ENCODE results near the gene MRTO4. TPM values are rescaled to one million over a fixed set of nuclear protein-coding genes. Genes with fewer than 3 reads are reported as not detected.
A peak's percentile ranks its signal among the peaks of the same experiment; 100 is the strongest.

Gene MRTO4
- total and polyA plus RNA-seq, 10 of the 15 experiments (the other 5 are each of a cell fraction or from before 2014, with no cell fraction given): 43.5 to 99.5 (median 69.7) TPM

- intact Hi-C loops (cut with micrococcal nuclease; ENCODE audit: unreplicated experiment): no loop called here
Measured at GRCh38 chr1:19212167-19212566, 39.4 kb upstream of the MRTO4 start.

More at GRCh38 chr1:19212167-19212566, 39.4 kb upstream of the MRTO4 start:
- H3K4me1 ChIP-seq (ENCODE audit: control insufficient read depth, insufficient read depth, low read length): 0 out of 2 replicates have a peak, but pooled peaks cover 3% of the 10 kb centered on the region
- H3K79me2 ChIP-seq (ENCODE audit: control insufficient read depth, insufficient read depth, low read length): peaks cover 67% of the 10 kb centered on the region
- FAIRE-seq: no peak
- no peak for DNase-seq (ENCODE audit: low read depth, low spot score)
- ChIA-PET RAD21 (ENCODE audit: unreplicated experiment) (no interaction called here), POLR2A (interaction anchor here (0.6 to 0.8 kb wide), 2 partner anchors 17 to 40 kb away, joined by 3 read pairs; partner anchors contain the start of genes EMC1 and MRTO4), CTCF (interaction anchor here (1.1 to 1.2 kb wide), 2 partner anchors 16 to 328 kb away, joined by 3 to 4 read pairs; no protein-coding TSS in a partner anchor), SMC1A (ENCODE audit: uncharacterized antibody, unreplicated experiment) (interaction anchor here (1.2 to 2.0 kb wide), 4 partner anchors 10 to 46 kb away, joined by 3 to 10 read pairs (median 6); no protein-coding TSS in a partner anchor)
- peak overlapping the region; percentile 8; the same call in 1 of the 2 replicates for H3K27ac ChIP-seq (ENCODE audit: control insufficient read depth, insufficient read depth)
- TF ChIP-seq MYB (IDR thresholded peaks at IDR 0.05; ENCODE audit: borderline replicate concordance, low read depth, low read length): no peak
- no peak for TF ChIP-seq MYC (IDR thresholded peaks at IDR 0.05; ENCODE audit: insufficient read depth, insufficient read length, insufficient replicate concordance, low read length, severe bottlenecking)
- TF ChIP-seq BACH1 (IDR thresholded peaks at IDR 0.05; ENCODE audit: borderline replicate concordance): no peak
- TF ChIP-seq NFYB (IDR thresholded peaks at IDR 0.05; ENCODE audit: insufficient read depth, low read depth, low read length): no peak
- TF ChIP-seq ZNF217 (IDR thresholded peaks at IDR 0.05): no peak
- TF ChIP-seq CTCF (IDR thresholded peaks at IDR 0.05 in 2 of 3, conservative IDR thresholded peaks at IDR 0.05 in 1 of 3; ENCODE audit: control insufficient read depth in 2 of 3, extremely low read depth in 1 of 3, insufficient read depth in 1 of 3, low read depth in 3 of 3, low read length in 3 of 3): no peak
- TF ChIP-seq MEF2B (IDR thresholded peaks at IDR 0.05; ENCODE audit: partially characterized antibody, poor library complexity, severe bottlenecking): no peak
- TF ChIP-seq ATF2 (IDR thresholded peaks at IDR 0.05; ENCODE audit: low read length): no peak
- no peak for TF ChIP-seq PAX8 (IDR thresholded peaks at IDR 0.05)
- no peak for TF ChIP-seq POU2F2 (IDR thresholded peaks at IDR 0.05; ENCODE audit: borderline replicate concordance, low read depth, low read length)
- TF ChIP-seq STAT1 (conservative IDR thresholded peaks at IDR 0.05): no peak
- TF ChIP-seq USF2 (IDR thresholded peaks at IDR 0.05; ENCODE audit: borderline replicate concordance, low read depth, low read length): no peak
- no peak for TF ChIP-seq RELA (IDR thresholded peaks at IDR 0.05; ENCODE audit: borderline replicate concordance, partially characterized antibody)
- no peak for TF ChIP-seq SPI1 (IDR thresholded peaks at IDR 0.05; ENCODE audit: borderline replicate concordance, insufficient read depth, low read depth, low read length)
- TF ChIP-seq ZNF274 (IDR thresholded peaks at IDR 0.05; ENCODE audit: insufficient read depth, insufficient read length): no peak
- no peak for TF ChIP-seq EED (IDR thresholded peaks at IDR 0.05; ENCODE audit: low read depth)
- BruUV-seq (replicated peaks): no TSS peak
- peak overlapping the region; percentile 35; the same call in 1 of the 2 replicates for H3K9ac ChIP-seq (ENCODE audit: control insufficient read depth, insufficient read depth, low read length)
- H3K9me3 ChIP-seq (replicated peaks; ENCODE audit: control insufficient read depth, insufficient read depth, low read length): no peaks in the 10 kb centered on the region
- H3K4me3 ChIP-seq: peak overlapping the region; percentile 19; the same call in 1 of the 2 replicates
- no peaks in the 10 kb centered on the region for H3K27me3 ChIP-seq (replicated peaks in 1 of 2; ENCODE audit: control insufficient read depth in 2 of 2, insufficient read depth in 2 of 2, low read length in 1 of 2)
- in situ Hi-C loops (cut with MboI): no loop called here
- H2AFZ ChIP-seq (ENCODE audit: control insufficient read depth, low read depth, low read length): no peak overlapping the region
- peak overlapping the region; percentile 12 for H3K4me2 ChIP-seq (ENCODE audit: control insufficient read depth, insufficient read depth)
- no peaks in the 10 kb centered on the region; the same call in 1 of the 2 replicates for H4K20me1 ChIP-seq (ENCODE audit: control insufficient read depth, insufficient read depth)
- ATAC-seq: no peak
- no peaks in the 10 kb centered on the region; a peak in 1 of 4 replicates for H3K36me3 ChIP-seq (ENCODE audit: control insufficient read depth in 2 of 2, insufficient read depth in 2 of 2, low read length in 1 of 2)

Data from GM12878 (cell line).